Tibial nerve (tissue), 4 donors: ENCODE data around the gene KCNMA1. TPM values are rescaled to one million over a fixed set of nuclear protein-coding genes. Genes with fewer than 3 reads are reported as not detected.

Experiments
- DNase-seq, 2 donors: peaks; one replicate each; pipeline ENCODE4 v3.0.0-alpha.2; 2019; ENCODE audit warnings: low spot score in 2 of 2
- H3K27ac ChIP-seq, 4 donors: fragments of 200-600 bp; sonication (generic) in 3 of 4; one replicate each; pipeline ENCODE4 v1.5.1; 2017 to 2019; ENCODE audit warnings: mild to moderate bottlenecking in 1 of 4
- H3K27me3 ChIP-seq, 2 donors: fragments of 200-600 bp; sonication (generic) in 1 of 2; one replicate each; pipeline versions ENCODE4 v1.5.1 to v1.6.0; 2017 to 2019
- H3K36me3 ChIP-seq, 3 donors: fragments of 200-600 bp; sonication (generic); one replicate each; pipeline ENCODE4 v1.5.1; 2018 to 2019
- H3K4me1 ChIP-seq, 4 donors: fragments of 200-600 bp; sonication (generic) in 3 of 4; one replicate each; pipeline ENCODE4 v1.5.1; 2017 to 2019
- H3K4me3 ChIP-seq, 4 donors: fragments of 200-600 bp; sonication (generic) in 3 of 4; one replicate each; pipeline ENCODE4 v1.5.1; 2017 to 2019; ENCODE audit warnings: mild to moderate bottlenecking in 1 of 4, moderate library complexity in 1 of 4
- H3K9me3 ChIP-seq, 4 donors: fragments of 200-600 bp; sonication (generic) in 3 of 4; one replicate each; pipeline ENCODE4 v1.5.1; 2017 to 2019
- EP300 ChIP-seq, 2 donors: sonication (generic); formaldehyde crosslinking; IDR thresholded peaks; one replicate each; pipeline ENCODE4 v1.6.1; 2017; ENCODE audit warnings: antibody characterized with exemption in 2 of 2, mild to moderate bottlenecking in 1 of 2
- POLR2A ChIP-seq, 2 donors: fragments of 450-650 bp; IDR thresholded peaks; one replicate each; pipeline ENCODE4 v1.6.1; 2017; ENCODE audit warnings: antibody characterized with exemption in 2 of 2, mild to moderate bottlenecking in 2 of 2, moderate library complexity in 2 of 2
- WGBS, 2 donors: methylation state at CpG; one replicate each; pipeline ENCODE4 v1.1.5; 2018; 5-methylcytosine and 5-hydroxymethylcytosine counted together
- total RNA-seq, 4 donors: library from RNA; depleted of rRNA; stranded (reverse); fragments of >200 nt; gene quantifications; one replicate each; pipeline ENCODE4 v1.1.0, GENCODE V29; 2016
- TF ChIP-seq, protein P1 (sequence below), 5 experiments: fragments of 200-600 bp in 3 of 5; fragments of 450-650 bp in 2 of 5; sonication (generic) in 3 of 5; IDR thresholded peaks; one replicate each; pipeline ENCODE4 v1.5.1; 2016 to 2019; ENCODE audit warnings: antibody characterized with exemption in 5 of 5, mild to moderate bottlenecking in 3 of 5, moderate library complexity in 2 of 5

KCNMA1 gene
- total RNA-seq, 4 donors from 2014 or later: 10.2 to 19.9 (median 13.7) TPM

DNA sequence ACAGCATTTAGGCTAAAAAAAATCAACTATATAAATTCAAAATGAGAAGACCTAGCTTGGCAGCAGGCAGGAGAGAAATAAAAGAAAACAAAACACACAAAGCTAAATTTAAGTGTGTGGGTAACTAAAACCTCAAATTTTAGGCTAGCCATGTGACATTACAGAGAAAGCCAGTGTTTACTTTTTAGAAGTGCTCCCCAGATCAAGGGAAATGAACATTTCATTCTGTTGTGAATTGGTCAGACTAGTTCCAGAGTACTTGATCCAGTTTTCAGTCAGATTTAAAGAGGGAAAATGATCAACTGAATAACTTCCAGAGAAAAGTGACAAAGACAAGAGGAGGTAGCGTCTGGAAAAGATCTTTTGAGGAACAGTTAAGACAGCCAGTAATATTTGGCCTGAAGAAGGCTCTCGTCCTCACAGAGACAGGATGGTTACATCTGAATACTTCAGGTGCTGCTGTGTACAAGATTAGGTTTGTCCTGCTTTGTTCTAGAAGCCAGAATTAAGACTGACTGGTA, 563.4 kb downstream of the KCNMA1 start:
- H3K4me1 ChIP-seq: peaks cover 0 to 54% (median 5%) of the 10 kb centered on the region in 4 donors
- no peak overlapping the region for H3K4me3 ChIP-seq
- WGBS, 2 donors: 82 to 86% methylated on average over 2 of the region's 2 CpGs
- H3K9me3 ChIP-seq: no peaks in the 10 kb centered on the region
- H3K36me3 ChIP-seq: no peaks in the 10 kb centered on the region
- TF ChIP-seq, protein P1, sequence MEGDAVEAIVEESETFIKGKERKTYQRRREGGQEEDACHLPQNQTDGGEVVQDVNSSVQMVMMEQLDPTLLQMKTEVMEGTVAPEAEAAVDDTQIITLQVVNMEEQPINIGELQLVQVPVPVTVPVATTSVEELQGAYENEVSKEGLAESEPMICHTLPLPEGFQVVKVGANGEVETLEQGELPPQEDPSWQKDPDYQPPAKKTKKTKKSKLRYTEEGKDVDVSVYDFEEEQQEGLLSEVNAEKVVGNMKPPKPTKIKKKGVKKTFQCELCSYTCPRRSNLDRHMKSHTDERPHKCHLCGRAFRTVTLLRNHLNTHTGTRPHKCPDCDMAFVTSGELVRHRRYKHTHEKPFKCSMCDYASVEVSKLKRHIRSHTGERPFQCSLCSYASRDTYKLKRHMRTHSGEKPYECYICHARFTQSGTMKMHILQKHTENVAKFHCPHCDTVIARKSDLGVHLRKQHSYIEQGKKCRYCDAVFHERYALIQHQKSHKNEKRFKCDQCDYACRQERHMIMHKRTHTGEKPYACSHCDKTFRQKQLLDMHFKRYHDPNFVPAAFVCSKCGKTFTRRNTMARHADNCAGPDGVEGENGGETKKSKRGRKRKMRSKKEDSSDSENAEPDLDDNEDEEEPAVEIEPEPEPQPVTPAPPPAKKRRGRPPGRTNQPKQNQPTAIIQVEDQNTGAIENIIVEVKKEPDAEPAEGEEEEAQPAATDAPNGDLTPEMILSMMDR (IDR thresholded peaks at IDR 0.05): no peak
- TF ChIP-seq EP300 (IDR thresholded peaks at IDR 0.05) (no peak), POLR2A (IDR thresholded peaks at IDR 0.05) (no peak)
- DNase-seq: no peak
- no peaks in the 10 kb centered on the region for H3K27me3 ChIP-seq
- peak overlapping the region in 1 of 4 donors; percentile 78 for H3K27ac ChIP-seq

DNA sequence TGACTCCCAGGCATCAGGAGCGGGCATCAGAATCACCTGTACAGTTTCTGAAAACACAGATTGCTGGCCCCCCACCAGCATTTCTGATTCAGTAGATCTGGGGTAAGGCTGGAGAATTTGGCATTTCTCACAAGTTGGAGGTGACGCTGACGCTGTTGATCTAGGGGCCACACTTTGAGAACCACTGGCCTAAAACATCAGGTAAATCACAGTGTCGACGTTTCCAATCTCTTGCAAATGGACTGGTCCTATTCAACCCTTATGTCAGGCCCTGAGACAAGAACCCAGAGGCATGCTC, 564.0 kb downstream of the KCNMA1 start:
- TF ChIP-seq EP300 (IDR thresholded peaks at IDR 0.05): no peak
- TF ChIP-seq POLR2A (IDR thresholded peaks at IDR 0.05): no peak
- TF ChIP-seq, protein P1 (IDR thresholded peaks at IDR 0.05): no peak
- H3K9me3 ChIP-seq: no peaks in the 10 kb centered on the region
- DNase-seq: no peak
- H3K36me3 ChIP-seq: no peaks in the 10 kb centered on the region
- peaks cover 0 to 58% (median 5%) of the 10 kb centered on the region in 4 donors for H3K4me1 ChIP-seq
- 94 to 97% methylated on average over 5 of the region's 5 CpGs for WGBS, 2 donors
- no peak overlapping the region for H3K4me3 ChIP-seq
- H3K27ac ChIP-seq: peak overlapping the region in 2 of 4 donors; percentile 0 to 78
- H3K27me3 ChIP-seq: no peaks in the 10 kb centered on the region

DNA sequence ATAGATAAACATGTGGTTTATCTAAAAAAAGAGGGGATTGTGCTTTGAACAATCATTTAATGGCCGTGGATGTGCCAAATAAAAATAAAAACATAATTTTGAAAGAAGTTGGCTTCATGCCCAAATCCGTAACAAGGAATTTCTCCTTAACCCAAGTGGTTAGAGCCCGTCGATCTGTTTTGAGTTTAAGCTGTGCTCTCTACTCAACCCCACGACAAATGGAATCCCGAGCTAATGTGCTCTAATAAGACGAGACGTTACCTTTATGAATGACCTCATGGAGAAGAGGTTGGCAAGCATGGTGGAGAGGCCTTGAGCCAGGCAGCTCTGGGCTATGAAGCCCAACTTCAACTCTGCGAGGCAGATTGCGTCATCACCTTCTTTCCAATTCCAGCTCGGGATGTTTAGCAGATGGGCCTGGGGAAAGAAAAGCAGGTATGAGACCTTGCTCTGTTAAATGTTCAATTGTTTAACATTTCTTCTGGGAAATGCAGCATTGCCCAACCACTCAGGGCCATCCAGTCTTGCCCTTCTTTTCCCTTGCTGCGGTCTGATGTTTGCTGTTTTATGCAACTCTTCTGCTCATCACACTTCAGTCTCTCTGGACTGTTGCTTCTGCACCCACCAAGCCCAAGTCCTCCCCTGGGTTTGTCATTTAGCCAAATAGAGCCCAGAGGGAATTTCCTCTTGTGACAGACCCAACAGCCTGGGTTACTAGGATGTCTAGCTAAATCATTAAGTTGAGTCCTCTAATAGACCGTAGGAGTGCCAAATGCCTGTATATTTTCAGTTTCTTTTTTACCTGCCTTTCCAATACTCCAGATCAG, 564.6 kb downstream of the KCNMA1 start:
- peak; percentile 47 to 68 for DNase-seq
- Histone ChIP-seq H3K27ac (peak overlapping the region in 2 of 4 donors; percentile 0 to 78), H3K9me3 (no peaks in the 10 kb centered on the region), H3K4me3 (no peak overlapping the region), H3K36me3 (no peaks in the 10 kb centered on the region), H3K27me3 (no peaks in the 10 kb centered on the region), H3K4me1 (peaks cover 0 to 58% (median 5%) of the 10 kb centered on the region in 4 donors)
- 53 to 62% methylated on average over 13 of the region's 13 CpGs for WGBS, 2 donors
- TF ChIP-seq POLR2A (IDR thresholded peaks at IDR 0.05): no peak
- TF ChIP-seq, protein P1 (IDR thresholded peaks at IDR 0.05): no peak
- TF ChIP-seq EP300 (IDR thresholded peaks at IDR 0.05): peak in 1 of 2 donors; percentile 59

DNA sequence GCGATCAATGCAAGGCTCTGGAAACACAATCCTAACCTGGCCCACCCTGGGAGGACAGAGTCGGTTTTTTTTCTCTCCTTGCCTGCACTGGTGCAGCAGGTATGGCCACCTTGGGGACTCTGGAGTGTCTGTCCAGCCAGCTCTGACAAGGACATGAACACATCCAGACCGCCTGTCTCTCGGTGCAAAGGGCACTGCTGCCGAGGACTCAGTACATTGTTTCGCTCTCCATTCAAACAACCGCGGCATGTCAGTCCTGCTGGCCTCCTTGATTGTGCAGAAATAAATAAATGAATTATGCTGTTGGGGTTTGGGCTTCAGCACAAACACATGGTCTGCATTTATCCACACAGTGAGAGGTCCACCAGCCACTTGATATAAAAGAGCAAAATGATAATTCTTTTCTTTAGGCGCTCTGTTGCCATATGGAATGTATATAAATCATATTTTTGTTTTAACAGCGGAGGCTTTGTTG, 565.2 kb downstream of the KCNMA1 start:
- WGBS, 2 donors: 50 to 62% methylated on average over 10 of the region's 10 CpGs
- Histone ChIP-seq H3K27me3 (no peaks in the 10 kb centered on the region), H3K4me1 (peaks cover 0 to 56% (median 5%) of the 10 kb centered on the region in 4 donors), H3K9me3 (no peaks in the 10 kb centered on the region), H3K27ac (peak overlapping the region in 3 of 4 donors; percentile 17 to 78 (median 47)), H3K36me3 (no peaks in the 10 kb centered on the region), H3K4me3 (no peak overlapping the region)
- no peak for DNase-seq
- TF ChIP-seq POLR2A (IDR thresholded peaks at IDR 0.05) (no peak), EP300 (IDR thresholded peaks at IDR 0.05) (no peak)
- TF ChIP-seq, protein P1 (IDR thresholded peaks at IDR 0.05): no peak

DNA sequence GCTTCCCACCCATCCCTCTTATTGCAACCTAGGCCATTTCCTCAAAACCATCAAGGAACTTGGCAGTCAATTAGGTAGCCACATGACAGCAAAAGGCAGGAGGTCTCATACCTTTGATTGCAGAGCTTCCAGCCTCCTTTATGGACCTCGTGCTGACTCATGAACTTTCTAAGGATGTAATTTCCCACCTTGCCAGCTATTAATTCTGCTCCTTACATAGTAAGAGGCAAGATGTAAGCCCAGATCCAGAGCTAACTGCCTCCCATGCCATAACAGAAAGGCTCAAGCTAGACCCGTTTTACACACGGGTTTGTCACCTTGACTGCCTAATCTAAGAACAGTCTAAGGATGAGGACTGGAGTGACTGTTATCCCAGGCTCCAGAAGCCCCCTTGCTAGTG, 565.7 kb downstream of the KCNMA1 start:
- Histone ChIP-seq H3K9me3 (no peaks in the 10 kb centered on the region), H3K36me3 (no peaks in the 10 kb centered on the region), H3K4me3 (no peak overlapping the region), H3K4me1 (peaks cover 0 to 52% (median 5%) of the 10 kb centered on the region in 4 donors), H3K27me3 (no peaks in the 10 kb centered on the region), H3K27ac (peak overlapping the region in 3 of 4 donors; percentile 17 to 78 (median 47))
- no peak for DNase-seq
- TF ChIP-seq, protein P1 (IDR thresholded peaks at IDR 0.05): no peak
- TF ChIP-seq EP300 (IDR thresholded peaks at IDR 0.05) (no peak), POLR2A (IDR thresholded peaks at IDR 0.05) (no peak)
- 48 to 60% methylated on average over 3 of the region's 3 CpGs for WGBS, 2 donors
